HCT116 (cell line): ENCODE results near the gene ACTRT1.

Experiments
- CBX3 ChIP-seq: IDR thresholded peaks from 2 replicates; pipeline ENCODE4 v1.6.1; 2012; ENCODE audit warnings: low read depth
- ELF1 ChIP-seq: IDR thresholded peaks from 2 replicates; pipeline ENCODE4 v1.6.1; 2012; ENCODE audit warnings: low read depth, borderline replicate concordance
- EZH2 ChIP-seq: fragments of 200-600 bp; sonication (generic); IDR thresholded peaks from 2 replicates; pipeline ENCODE4 v1.6.1; 2017; ENCODE audit warnings: antibody characterized with exemption, mixed run types
- EZH2phosphoT487 ChIP-seq: fragments of 200-600 bp; IDR thresholded peaks from 2 replicates; pipeline ENCODE4 v1.6.1; 2018; ENCODE audit warnings: antibody characterized with exemption, borderline replicate concordance
- MAX ChIP-seq: IDR thresholded peaks from 2 replicates; pipeline ENCODE4 v1.6.1; 2012
- POLR2A ChIP-seq: IDR thresholded peaks from 2 replicates; pipeline ENCODE4 v1.7.0; 2011; ENCODE audit warnings: borderline replicate concordance; ENCODE audit not compliant: insufficient read depth, insufficient read length; ENCODE audit errors: extremely low read depth
- POLR2AphosphoS5 ChIP-seq: IDR thresholded peaks from 2 replicates; pipeline ENCODE4 v1.6.1; 2011; ENCODE audit warnings: mild to moderate bottlenecking, low read depth, low read length, moderate library complexity
- RAD21 ChIP-seq: IDR thresholded peaks from 2 replicates; pipeline ENCODE4 v1.6.1; 2012; ENCODE audit warnings: low read depth, mild to moderate bottlenecking
- REST ChIP-seq: IDR thresholded peaks from 2 replicates; pipeline ENCODE4 v1.6.1; 2012; ENCODE audit warnings: low read depth
- SP1 ChIP-seq: IDR thresholded peaks from 2 replicates; pipeline ENCODE4 v1.6.1; 2012; ENCODE audit warnings: low read depth
- SRF ChIP-seq: IDR thresholded peaks from 2 replicates; pipeline ENCODE4 v1.6.1; 2012; ENCODE audit warnings: low read depth
- YY1 ChIP-seq: IDR thresholded peaks from 2 replicates; pipeline ENCODE4 v1.6.1; 2011; ENCODE audit warnings: low read length, low read depth, moderate library complexity, mild to moderate bottlenecking; ENCODE audit not compliant: insufficient replicate concordance; ENCODE audit errors: extremely low read depth
- ZNF274 ChIP-seq: fragments of 200-500 bp; sonication (Bioruptor generic); IDR thresholded peaks from 2 replicates; pipeline ENCODE4 v1.6.1; 2014; ENCODE audit warnings: mild to moderate bottlenecking, low read depth, low read length, inconsistent platforms
- TF ChIP-seq, protein P1 (sequence below), 3 experiments: fragments of 200-600 bp in 1 of 3; sonication (generic) in 1 of 3; IDR thresholded peaks in 2 of 3; conservative IDR thresholded peaks in 1 of 3; 2 replicates each; pipeline ENCODE4 v1.5.1; 2012 to 2017; ENCODE audit warnings: low read depth in 2 of 3, low read length in 2 of 3, antibody characterized with exemption in 1 of 3, borderline replicate concordance in 1 of 3, control low read depth in 1 of 3, mild to moderate bottlenecking in 1 of 3, mixed read lengths in 1 of 3, mixed run types in 1 of 3, moderate library complexity in 1 of 3; ENCODE audit not compliant: insufficient read depth in 1 of 3

GRCh38 chrX:128019218-128019617 is 33.0 kb downstream of the ACTRT1 start:
- TF ChIP-seq RAD21 (no peak), CBX3 (no peak), SP1 (no peak), POLR2A (no peak), POLR2AphosphoS5 (no peak), ZNF274 (no peak), YY1 (no peak), ELF1 (no peak), REST (no peak), SRF (no peak), EZH2phosphoT487 (no peak), MAX (no peak), EZH2 (no peak)
- TF ChIP-seq, protein P1, sequence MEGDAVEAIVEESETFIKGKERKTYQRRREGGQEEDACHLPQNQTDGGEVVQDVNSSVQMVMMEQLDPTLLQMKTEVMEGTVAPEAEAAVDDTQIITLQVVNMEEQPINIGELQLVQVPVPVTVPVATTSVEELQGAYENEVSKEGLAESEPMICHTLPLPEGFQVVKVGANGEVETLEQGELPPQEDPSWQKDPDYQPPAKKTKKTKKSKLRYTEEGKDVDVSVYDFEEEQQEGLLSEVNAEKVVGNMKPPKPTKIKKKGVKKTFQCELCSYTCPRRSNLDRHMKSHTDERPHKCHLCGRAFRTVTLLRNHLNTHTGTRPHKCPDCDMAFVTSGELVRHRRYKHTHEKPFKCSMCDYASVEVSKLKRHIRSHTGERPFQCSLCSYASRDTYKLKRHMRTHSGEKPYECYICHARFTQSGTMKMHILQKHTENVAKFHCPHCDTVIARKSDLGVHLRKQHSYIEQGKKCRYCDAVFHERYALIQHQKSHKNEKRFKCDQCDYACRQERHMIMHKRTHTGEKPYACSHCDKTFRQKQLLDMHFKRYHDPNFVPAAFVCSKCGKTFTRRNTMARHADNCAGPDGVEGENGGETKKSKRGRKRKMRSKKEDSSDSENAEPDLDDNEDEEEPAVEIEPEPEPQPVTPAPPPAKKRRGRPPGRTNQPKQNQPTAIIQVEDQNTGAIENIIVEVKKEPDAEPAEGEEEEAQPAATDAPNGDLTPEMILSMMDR (IDR thresholded peaks at IDR 0.05 in 2 of 3, conservative IDR thresholded peaks at IDR 0.05 in 1 of 3; ENCODE audit: borderline replicate concordance in 1 of 3, insufficient read depth in 1 of 3, low read depth in 2 of 3, low read length in 2 of 3), result no peak
